A549 treated with AZD2906 at 1 μM for 4 hours (cell line): ENCODE measurements around the gene STXBP2. TPM values are rescaled to one million over a fixed set of nuclear protein-coding genes. Genes with fewer than 3 reads are reported as not detected.

Experiments used
- total RNA-seq: library from RNA; stranded (reverse); fragments of 200-300 nt; extraction: Qiagen RNA extraction; gene quantifications from 5 replicates; pipeline ENCODE4 v1.2.3, GENCODE V29; 2022

The STXBP2 gene
- 31.5 to 43.4 TPM (median 41.1 TPM) in 5 replicates for total RNA-seq

GRCh38 chr19:7636691-7637373, at the start of gene STXBP2:
STXBP2 (plus strand) TSS chr19:7637110; CDS start chr19:7637150, 40 bp downstream.

DNA sequence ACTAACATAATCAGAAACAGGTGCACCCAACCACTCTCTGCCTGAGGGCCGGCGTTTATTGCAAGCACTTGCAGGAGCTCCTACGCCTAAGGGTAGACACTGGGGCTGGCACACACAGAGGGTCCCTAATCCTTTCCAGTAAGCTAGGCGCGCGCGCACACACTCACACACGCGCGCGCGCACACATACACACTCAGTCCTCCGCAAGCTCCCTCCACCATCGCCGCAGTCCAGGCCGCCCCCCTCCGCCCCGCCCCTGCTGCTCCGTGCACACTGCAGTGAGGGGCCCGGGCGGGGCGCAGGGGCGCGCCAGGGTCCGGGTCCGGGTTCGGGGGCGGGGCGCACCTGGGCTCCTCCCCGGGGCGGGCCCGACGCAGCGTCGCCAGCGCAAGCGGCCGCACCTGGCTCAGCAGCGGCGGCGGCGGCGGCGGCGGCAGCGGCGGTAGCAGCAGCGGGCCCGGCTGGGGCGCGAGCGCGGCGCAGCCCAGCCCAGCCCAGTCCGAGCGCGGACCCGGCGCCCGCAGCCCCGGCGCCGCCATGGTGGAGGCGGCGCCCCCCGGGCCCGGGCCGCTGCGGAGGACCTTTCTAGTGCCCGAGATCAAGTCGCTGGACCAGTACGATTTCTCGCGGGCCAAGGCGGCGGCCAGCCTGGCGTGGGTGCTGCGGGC, 41.3 kb upstream of the STXBP2 start, which contains the start of gene CAMSAP3:
CAMSAP3 (plus strand) TSS at position 398 of the 668 bp plus-strand sequence; CDS start at position 538, 140 bp downstream.

DNA sequence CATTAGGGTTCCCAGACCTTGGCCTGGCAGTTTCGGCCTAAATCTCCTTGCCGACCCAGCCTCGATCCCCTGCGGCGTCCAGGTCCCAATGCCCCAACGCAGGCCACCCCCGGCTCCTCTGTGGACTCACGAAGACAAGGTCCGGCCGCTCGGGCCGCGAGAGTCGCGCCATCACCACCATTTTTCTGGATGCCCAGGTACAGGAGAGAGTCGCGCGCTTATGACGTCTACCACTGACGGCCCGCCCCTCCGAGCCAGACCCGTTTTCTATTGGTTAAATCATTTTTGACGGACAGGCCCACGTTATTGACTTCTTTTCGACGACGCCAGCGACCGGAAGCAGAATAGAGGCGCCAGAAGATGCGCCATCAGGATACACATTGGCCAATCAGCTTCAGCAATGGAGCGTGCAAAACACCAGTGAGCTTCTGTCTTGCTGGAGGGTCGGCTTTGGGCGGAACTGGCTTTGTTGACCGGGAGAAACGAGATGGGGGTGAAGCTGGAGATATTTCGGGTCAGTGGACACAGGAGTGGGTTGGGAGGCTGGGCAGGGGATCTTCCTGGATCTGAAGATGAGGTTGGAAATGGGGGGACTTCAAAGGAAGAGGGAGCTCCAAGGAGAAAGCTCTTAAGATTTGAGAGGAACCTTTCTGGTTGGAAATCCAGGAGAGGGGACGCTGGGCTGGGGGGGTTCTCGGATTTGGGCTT, 7.4 kb upstream of the STXBP2 start, which contains the start of the genes PET100 and XAB2:
PET100 (plus strand) TSS at position 447 of the 708 bp plus-strand sequence; CDS start at position 488, 41 bp downstream.
XAB2 (minus strand) TSS at position 199 of the 708 bp plus-strand sequence; CDS start at position 181, 18 bp downstream.

GRCh38 chr19:7633698-7634097, 3.2 kb upstream of the STXBP2 start, which contains the start of gene PCP2:
PCP2 (minus strand) TSS chr19:7633719; CDS start chr19:7633457, 262 bp downstream.

DNA sequence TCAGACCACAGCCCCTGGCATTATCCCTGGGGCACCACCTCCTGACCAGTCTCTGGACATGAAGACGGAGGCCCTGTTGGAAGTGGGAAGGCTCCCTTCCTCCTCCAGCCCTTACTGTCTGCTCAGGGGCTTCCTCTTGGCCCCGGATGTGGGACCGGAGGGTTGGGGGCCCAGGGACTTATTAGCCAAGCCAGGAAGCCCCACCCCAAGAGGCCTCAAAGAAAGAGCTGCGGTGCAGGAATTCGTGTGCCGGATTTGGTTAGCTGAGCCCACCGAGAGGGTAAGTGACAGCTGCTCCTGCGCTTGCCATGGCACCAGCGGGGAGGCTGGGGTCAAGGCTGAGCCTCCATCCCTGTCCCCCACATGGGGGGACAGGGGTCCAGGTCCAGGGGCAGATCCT, 31.9 kb downstream of the STXBP2 start, which contains the start of gene RETN:
RETN (plus strand) TSS at position 208 of the 400 bp plus-strand sequence. CDS start 278 bp downstream, outside the sequence.

GRCh38 chr19:7676854-7677253, 39.9 kb downstream of the STXBP2 start, which contains the start of gene MCEMP1:
MCEMP1 (plus strand) TSS chr19:7677090; CDS start chr19:7677121, 31 bp downstream.

GRCh38 chr19:7680606-7681339, 43.9 kb downstream of the STXBP2 start, which contains the start of gene TRAPPC5:
TRAPPC5 (plus strand) TSS chr19:7680833; CDS start chr19:7682254, 1,421 bp downstream.

Other genes with a start within 250 kb of the STXBP2 start
- 2.0 to 2.4 TPM (median 2.1 TPM) in 5 replicates for gene PEX11G, start 148.1 kb upstream of the STXBP2 start, total RNA-seq
- gene ZNF358, start 121.0 kb upstream of the STXBP2 start, total RNA-seq, result 16.8 to 19.5 TPM (median 18.6 TPM) in 5 replicates
- gene MCOLN1, start 114.5 kb upstream of the STXBP2 start, total RNA-seq, result 7.4 to 13.1 TPM (median 11.5 TPM) in 5 replicates
- 28.0 to 34.4 TPM (median 33.8 TPM) in 5 replicates for gene PNPLA6, start 101.4 kb upstream of the STXBP2 start, total RNA-seq
- gene CAMSAP3, start 41.2 kb upstream of the STXBP2 start, total RNA-seq, result 4.8 to 6.6 TPM (median 6.4 TPM) in 5 replicates
- 23.5 to 28.2 TPM (median 27.6 TPM) in 5 replicates for gene XAB2, start 7.6 kb upstream of the STXBP2 start, total RNA-seq
- 47.0 to 60.6 TPM (median 52.7 TPM) in 5 replicates for gene PET100, start 7.3 kb upstream of the STXBP2 start, total RNA-seq
- 0.23 TPM in 1 of 5 replicates, not detected in the others for gene PCP2, start 3.4 kb upstream of the STXBP2 start, total RNA-seq
- not detected in 5 replicates for gene RETN, start 31.9 kb downstream of the STXBP2 start, total RNA-seq
- gene MCEMP1, start 40.0 kb downstream of the STXBP2 start, total RNA-seq, result not detected in 5 replicates
- 38.4 to 108 TPM (median 106 TPM) in 5 replicates for gene TRAPPC5, start 43.7 kb downstream of the STXBP2 start, total RNA-seq
- gene FCER2, start 65.0 kb downstream of the STXBP2 start, total RNA-seq, result not detected in 5 replicates
- not detected in 5 replicates for gene CLEC4G, start 95.0 kb downstream of the STXBP2 start, total RNA-seq
- not detected in 5 replicates for gene CD209, start 110.4 kb downstream of the STXBP2 start, total RNA-seq
- gene CLEC4M, start 126.1 kb downstream of the STXBP2 start, total RNA-seq, result not detected in 5 replicates
- 1.3 to 1.9 TPM (median 1.5 TPM) in 5 replicates for gene EVI5L, start 193.1 kb downstream of the STXBP2 start, total RNA-seq
- 0.28 to 0.51 TPM (median 0.39 TPM) in 5 replicates for gene PRR36, start 237.3 kb downstream of the STXBP2 start, total RNA-seq